K562 (cell line): ENCODE data around the gene ZFP14. TPM values are rescaled to one million over a fixed set of nuclear protein-coding genes. Genes with fewer than 3 reads are reported as not detected.

Experiments
- BCLAF1 ChIP-seq, 2 experiments: fragments of 450-650 bp in 1 of 2; IDR thresholded peaks; 2 replicates each; pipeline ENCODE4 v1.6.1; 2011 to 2017; ENCODE audit warnings: low read depth in 2 of 2, antibody characterized with exemption in 1 of 2, borderline replicate concordance in 1 of 2, low read length in 1 of 2, mild to moderate bottlenecking in 1 of 2, mixed read lengths in 1 of 2; ENCODE audit not compliant: control insufficient read depth in 1 of 2
- CTCF ChIP-seq, 3 experiments: IDR thresholded peaks in 2 of 3; conservative IDR thresholded peaks in 1 of 3; 2 replicates each; pipeline ENCODE4 v1.5.1; 2011 to 2012; ENCODE audit warnings: low read length in 3 of 3, mild to moderate bottlenecking in 3 of 3, control low read depth in 2 of 3, improper control_type of control experiment in 1 of 3, inconsistent platforms in 1 of 3, low read depth in 1 of 3, mixed read lengths in 1 of 3, moderate library complexity in 1 of 3; ENCODE audit not compliant: insufficient read depth in 2 of 3
- DEAF1 ChIP-seq: fragments of 450-650 bp; formaldehyde crosslinking; IDR thresholded peaks from 2 replicates; pipeline ENCODE4 v1.4.0; 2020; ENCODE audit warnings: mild to moderate bottlenecking, moderate library complexity
- E2F3 ChIP-seq: fragments of 250-450 bp; sonication (Bioruptor Pico); IDR thresholded peaks from 2 replicates; pipeline ENCODE4 v1.4.0; 2020; ENCODE audit warnings: mild to moderate bottlenecking
- E2F6 ChIP-seq, 2 experiments: IDR thresholded peaks; 2 replicates each; pipeline ENCODE4 v1.6.1; 2011; ENCODE audit warnings: borderline replicate concordance in 1 of 2, control low read depth in 1 of 2, low read depth in 1 of 2, low read length in 1 of 2, mild to moderate bottlenecking in 1 of 2, mixed read lengths in 1 of 2, moderate library complexity in 1 of 2; ENCODE audit not compliant: insufficient read depth in 1 of 2, insufficient read length in 1 of 2, poor library complexity in 1 of 2, severe bottlenecking in 1 of 2; ENCODE audit errors: extremely low read depth in 1 of 2
- KLF13 ChIP-seq: fragments of 450-650 bp; IDR thresholded peaks from 2 replicates; pipeline ENCODE4 v1.6.1; 2016; ENCODE audit warnings: missing genetic modification characterization, low read depth, mild to moderate bottlenecking, missing compliant biosample characterization, moderate library complexity, borderline replicate concordance
- MXI1 ChIP-seq: IDR thresholded peaks from 2 replicates; pipeline ENCODE4 v1.6.1; 2011; ENCODE audit warnings: low read depth, mild to moderate bottlenecking, improper control_type of control experiment, low read length
- NEUROD1 ChIP-seq: fragments of 150-350 bp; IDR thresholded peaks from 2 replicates; pipeline ENCODE4 v1.6.1; 2014; ENCODE audit warnings: borderline replicate concordance, low read length, low read depth; ENCODE audit not compliant: partially characterized antibody
- NR1H2 ChIP-seq: sonication (generic); formaldehyde crosslinking; IDR thresholded peaks from 2 replicates; pipeline ENCODE4 v1.4.0; 2020; ENCODE audit warnings: mild to moderate bottlenecking, missing genetic modification reagents
- NRF1 ChIP-seq, 2 experiments: fragments of 450-650 bp; IDR thresholded peaks in 1 of 2; conservative IDR thresholded peaks in 1 of 2; 2 replicates each; pipeline ENCODE4 v1.6.1; 2014; ENCODE audit warnings: mild to moderate bottlenecking in 2 of 2
- RBFOX2 ChIP-seq: fragments of 200-400 bp; formaldehyde crosslinking; IDR thresholded peaks from 2 replicates; pipeline ENCODE4 v1.6.1; 2017; ENCODE audit warnings: low read depth, mild to moderate bottlenecking, low read length, moderate library complexity
- TAF1 ChIP-seq: IDR thresholded peaks from 2 replicates; pipeline ENCODE4 v1.6.1; 2011; ENCODE audit warnings: mild to moderate bottlenecking, low read length, moderate library complexity; ENCODE audit not compliant: insufficient read depth, control insufficient read depth, severe bottlenecking; ENCODE audit errors: extremely low read depth
- ZNF232 ChIP-seq: sonication (generic); formaldehyde crosslinking; IDR thresholded peaks from 2 replicates; pipeline ENCODE4 v1.8.0; 2022; ENCODE audit warnings: mild to moderate bottlenecking, missing genetic modification reagents
- polyA plus RNA-seq, 8 experiments: library from polyadenylated mRNA; depleted of rRNA in 4 of 8; stranded (reverse) in 5 of 8; unstranded in 3 of 8; fragments of >200 nt; fragmentation: Nextera tagmentation in 2 of 8; fragmentation: Illumina TruSeq in 1 of 8; extraction: Ambion mirVana in 2 of 8; extraction: Trizol in 1 of 8; gene quantifications; 2 replicates each; pipeline versions ENCODE4 v1.2.1 to v1.2.3, GENCODE V29; 2011 to 2014; ENCODE audit warnings: inconsistent platforms in 1 of 8, missing spikeins in 1 of 8
- total RNA-seq, 7 experiments: library from RNA; depleted of rRNA in 6 of 7; stranded (reverse); fragments of >200 nt in 6 of 7; fragmentation: Illumina TruSeq in 2 of 7; extraction: Trizol in 2 of 7; gene quantifications; 2 replicates each; pipeline versions ENCODE4 v1.2.1 to v1.2.3, GENCODE V29; 2011 to 2021; ENCODE audit warnings: low replicate concordance in 1 of 7

ZFP14 gene
- total and polyA plus RNA-seq, 9 of the 15 experiments (the other 6 are each of a cell fraction or from before 2014, with no cell fraction given) = 0.80 to 1.9 (median 1.4) TPM

- TF ChIP-seq MXI1 (no peak), TAF1 (peak; percentile 25), NRF1 (conservative IDR thresholded peaks at IDR 0.05 in 1 of 2, IDR thresholded peaks at IDR 0.05 in 1 of 2) (peak; percentile 96 to 97), NR1H2 (CRISPR knock-in tag) (no peak), NEUROD1 (peak; percentile 62), ZNF232 (no peak), CTCF (IDR thresholded peaks at IDR 0.05 in 2 of 3, conservative IDR thresholded peaks at IDR 0.05 in 1 of 3; ENCODE audit: insufficient read depth in 2 of 3, low read depth in 1 of 3, low read length in 3 of 3) (peak; percentile 40 to 48 (median 43); a peak in 4 of 6 replicates), BCLAF1 (IDR thresholded peaks at IDR 0.05; ENCODE audit: borderline replicate concordance in 1 of 2, control insufficient read depth in 1 of 2, low read depth in 2 of 2, low read length in 1 of 2) (peak in 1 of 2 experiments; percentile 90; a peak in 2 of 4 replicates), KLF13 (tag) (0 out of 2 replicates have a peak, but pooled peaks have one; percentile 9), RBFOX2 (peak; percentile 81), E2F3 (CRISPR knock-in tag) (no peak), E2F6 (IDR thresholded peaks at IDR 0.05; ENCODE audit: borderline replicate concordance in 1 of 2, extremely low read depth in 1 of 2, insufficient read depth in 1 of 2, insufficient read length in 1 of 2, low read depth in 1 of 2, low read length in 1 of 2, poor library complexity in 1 of 2, severe bottlenecking in 1 of 2) (peak; percentile 69 to 94), DEAF1 (no peak)
These were observed at the start of gene ZFP14 (continued) for GRCh38 chr19:36378625-36379509.
